DMS53 treated with DMSO at 0.1 percent for 48 hours (cell line): ENCODE data around the gene RAB11B.
A peak's percentile ranks its signal among the peaks of the same experiment; 100 is the strongest.
"Not testable (repeated sequence)": the region's sequence is repeated elsewhere in the genome, so short reads cannot be mapped to it uniquely, and the experiment has no call there.

Source experiments
- DNase-seq: peaks from one replicate; lab custom pipeline; 2025; ENCODE audit not compliant: unreplicated experiment; lab: John Stamatoyannopoulos, UW

The RAB11B gene

DNA sequence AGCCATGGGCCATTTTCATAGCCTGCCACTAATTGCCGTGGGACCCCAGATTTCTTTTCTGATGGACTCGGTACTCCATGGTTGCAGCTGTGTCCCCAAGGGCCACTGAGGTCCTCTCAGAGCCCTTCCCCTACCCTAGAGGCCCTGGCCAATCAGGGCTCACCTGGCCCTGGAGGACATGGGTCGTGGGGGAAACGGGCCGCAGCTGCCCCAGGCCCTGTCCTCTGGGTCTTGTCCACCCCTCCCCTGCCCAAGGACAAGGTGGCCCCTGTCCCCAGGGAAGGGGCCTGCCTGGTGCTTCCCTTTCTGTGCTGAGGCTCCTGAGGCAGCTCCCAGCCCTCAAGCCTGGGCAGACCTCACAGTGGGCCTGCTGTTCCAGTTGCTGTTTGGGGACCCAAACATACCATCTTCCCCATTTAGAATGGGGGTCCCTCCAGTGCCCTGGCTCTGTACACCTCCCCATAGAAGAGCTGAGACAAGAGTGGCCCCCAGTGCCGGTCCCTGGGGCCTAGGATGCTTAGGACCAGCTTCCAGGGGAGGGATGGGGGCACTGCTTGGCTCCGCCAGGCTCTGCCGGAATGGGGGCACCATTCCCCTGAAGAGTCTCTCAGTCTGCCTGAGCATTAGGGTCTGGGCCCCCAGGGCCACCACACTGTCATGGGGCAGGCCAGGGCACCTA lies 3.2 kb downstream of the RAB11B start:
- DNase-seq, result no peak

DNA sequence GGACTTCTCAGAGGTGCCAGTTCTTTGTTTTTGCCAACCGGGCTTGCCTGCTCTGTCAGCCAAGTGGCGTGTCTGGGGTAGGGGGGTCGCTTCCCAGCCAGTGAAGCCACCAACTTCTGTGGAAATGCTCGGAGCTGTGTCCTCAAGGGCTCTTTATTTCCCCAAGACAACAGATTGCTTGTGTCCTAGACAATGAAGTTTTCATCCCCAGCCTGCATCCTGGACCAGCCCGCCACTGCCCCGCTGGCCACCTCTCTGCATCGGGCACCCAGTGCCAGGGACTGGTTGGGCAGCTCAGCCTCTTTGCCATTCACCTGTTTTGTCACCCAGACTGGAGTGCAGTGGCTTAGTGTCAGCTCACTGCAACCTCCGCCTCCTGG lies 3.7 kb downstream of the RAB11B start:
- DNase-seq, result no peak

DNA sequence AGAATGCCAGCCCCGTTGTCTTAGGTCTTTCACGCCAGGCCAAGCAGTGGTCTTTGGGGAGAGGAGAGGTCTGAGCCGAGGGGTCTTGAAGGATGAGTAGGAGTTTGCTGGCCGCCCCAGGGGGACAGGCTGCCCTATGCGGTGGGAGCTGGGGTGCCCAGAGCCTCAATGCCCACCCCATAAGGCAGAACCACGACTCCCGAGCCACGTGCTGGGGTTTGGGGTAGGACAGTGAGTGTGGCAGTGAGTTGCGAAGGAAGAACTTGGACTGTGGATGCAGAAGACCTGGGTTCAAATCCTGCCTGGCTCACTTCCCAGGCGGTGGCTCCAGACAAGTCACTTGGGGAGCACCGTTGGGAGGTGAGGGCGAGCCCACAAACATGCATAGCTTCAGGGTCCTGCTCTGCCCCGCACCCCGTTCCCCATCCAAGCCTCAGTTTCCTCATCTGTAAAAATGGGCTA lies 5.5 kb downstream of the RAB11B start:
- no peak for DNase-seq

- no peak for DNase-seq
Measured at GRCh38 chr19:8396185-8396562, 6.0 kb downstream of the RAB11B start.

- DNase-seq, result no peak
Measured at GRCh38 chr19:8396563-8397203, 6.5 kb downstream of the RAB11B start.

GRCh38 chr19:8397271-8397670 lies 7.1 kb downstream of the RAB11B start:
- no peak for DNase-seq

- no peak for DNase-seq
Measured at GRCh38 chr19:8397746-8398310, 7.7 kb downstream of the RAB11B start.

DNA sequence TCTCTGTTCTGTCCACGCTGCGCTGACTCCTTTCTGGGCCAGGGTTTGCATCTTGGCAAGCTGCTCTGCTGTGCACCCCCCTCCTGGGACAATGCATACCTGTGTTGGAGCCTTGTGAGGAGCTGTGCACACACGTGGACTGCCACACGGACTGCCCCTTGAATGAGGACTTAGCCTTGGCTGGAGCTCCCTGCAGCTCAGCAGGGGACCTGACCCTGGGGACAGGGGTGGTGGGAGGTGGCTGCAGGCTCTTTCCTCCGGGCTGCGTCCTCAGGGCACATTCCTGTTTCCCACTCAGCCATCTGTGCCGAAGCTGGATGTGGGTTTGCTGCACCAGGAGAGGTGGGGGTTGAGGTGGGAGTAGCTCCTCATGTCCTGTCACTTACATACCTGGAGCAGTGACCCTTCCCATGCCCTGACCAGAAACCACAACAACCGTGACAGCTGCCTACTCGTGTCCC lies 8.2 kb downstream of the RAB11B start:
- no peak for DNase-seq

DNA sequence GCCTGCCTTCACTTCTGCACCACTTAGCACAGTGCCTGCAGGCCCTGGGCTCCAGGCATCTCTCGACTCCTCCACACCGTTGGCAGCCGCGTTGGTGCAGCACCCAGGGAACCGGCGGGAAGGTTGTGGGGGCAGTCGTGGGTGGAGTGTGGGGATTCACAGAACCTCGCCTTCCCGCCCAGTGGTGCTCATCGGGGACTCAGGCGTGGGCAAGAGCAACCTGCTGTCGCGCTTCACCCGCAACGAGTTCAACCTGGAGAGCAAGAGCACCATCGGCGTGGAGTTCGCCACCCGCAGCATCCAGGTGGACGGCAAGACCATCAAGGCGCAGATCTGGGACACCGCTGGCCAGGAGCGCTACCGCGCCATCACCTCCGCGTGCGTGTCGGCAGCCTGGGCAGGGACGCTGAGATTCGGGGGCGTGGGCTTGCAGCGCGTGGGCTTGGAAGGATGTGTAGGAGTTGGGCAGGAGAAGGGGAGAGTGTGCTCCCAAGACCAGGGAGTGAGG lies 9.6 kb downstream of the RAB11B start:
- DNase-seq, result no peak

DNA sequence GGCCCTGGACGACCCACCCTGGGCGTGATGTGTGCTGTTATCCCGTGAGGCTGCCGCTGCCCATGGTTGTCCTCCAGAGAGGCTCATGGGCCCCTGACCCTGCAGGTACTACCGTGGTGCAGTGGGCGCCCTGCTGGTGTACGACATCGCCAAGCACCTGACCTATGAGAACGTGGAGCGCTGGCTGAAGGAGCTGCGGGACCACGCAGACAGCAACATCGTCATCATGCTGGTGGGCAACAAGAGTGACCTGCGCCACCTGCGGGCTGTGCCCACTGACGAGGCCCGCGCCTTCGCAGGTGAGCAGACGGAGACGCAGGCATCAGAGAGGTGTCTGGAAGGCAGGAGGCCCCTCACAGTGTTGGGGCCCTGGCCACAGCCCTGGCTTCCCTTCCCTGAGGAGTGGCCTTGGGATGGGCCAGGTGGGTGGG lies 11.8 kb downstream of the RAB11B start:
- DNase-seq, result no peak

DNA sequence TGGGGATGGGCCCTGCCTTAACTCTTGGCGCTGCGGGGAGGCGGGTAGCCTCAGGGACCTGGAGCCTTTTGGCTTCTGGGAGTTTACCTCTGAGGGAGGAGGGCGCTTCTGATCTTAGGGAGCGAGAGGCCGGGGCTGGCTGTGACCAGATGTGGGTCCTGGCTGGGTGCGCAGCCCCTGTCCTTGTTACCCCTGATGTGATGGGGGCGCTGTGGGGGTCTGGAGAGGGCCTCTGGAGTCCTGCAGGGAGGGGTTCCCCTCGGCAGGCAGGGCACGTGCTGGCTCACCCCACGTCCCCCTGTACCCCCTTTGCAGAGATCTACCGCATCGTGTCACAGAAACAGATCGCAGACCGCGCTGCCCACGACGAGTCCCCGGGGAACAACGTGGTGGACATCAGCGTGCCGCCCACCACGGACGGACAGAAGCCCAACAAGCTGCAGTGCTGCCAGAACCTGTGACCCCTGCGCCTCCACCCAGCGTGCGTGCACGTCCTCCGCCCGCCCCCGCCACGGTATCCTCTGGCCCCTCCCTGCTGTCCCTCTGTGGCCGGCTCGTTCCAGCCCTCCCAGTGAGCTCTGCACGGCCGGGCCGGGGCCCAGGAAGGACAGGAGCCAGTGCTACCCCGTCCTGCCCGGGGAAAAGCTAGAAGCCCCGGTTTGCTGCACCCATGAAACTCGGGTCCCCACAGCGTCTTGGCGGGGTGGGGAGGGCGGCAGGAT lies 13.1 kb downstream of the RAB11B start:
- DNase-seq, result no peak

- DNase-seq, result no peak
Measured at GRCh38 chr19:8403820-8404109, 13.6 kb downstream of the RAB11B start.

DNA sequence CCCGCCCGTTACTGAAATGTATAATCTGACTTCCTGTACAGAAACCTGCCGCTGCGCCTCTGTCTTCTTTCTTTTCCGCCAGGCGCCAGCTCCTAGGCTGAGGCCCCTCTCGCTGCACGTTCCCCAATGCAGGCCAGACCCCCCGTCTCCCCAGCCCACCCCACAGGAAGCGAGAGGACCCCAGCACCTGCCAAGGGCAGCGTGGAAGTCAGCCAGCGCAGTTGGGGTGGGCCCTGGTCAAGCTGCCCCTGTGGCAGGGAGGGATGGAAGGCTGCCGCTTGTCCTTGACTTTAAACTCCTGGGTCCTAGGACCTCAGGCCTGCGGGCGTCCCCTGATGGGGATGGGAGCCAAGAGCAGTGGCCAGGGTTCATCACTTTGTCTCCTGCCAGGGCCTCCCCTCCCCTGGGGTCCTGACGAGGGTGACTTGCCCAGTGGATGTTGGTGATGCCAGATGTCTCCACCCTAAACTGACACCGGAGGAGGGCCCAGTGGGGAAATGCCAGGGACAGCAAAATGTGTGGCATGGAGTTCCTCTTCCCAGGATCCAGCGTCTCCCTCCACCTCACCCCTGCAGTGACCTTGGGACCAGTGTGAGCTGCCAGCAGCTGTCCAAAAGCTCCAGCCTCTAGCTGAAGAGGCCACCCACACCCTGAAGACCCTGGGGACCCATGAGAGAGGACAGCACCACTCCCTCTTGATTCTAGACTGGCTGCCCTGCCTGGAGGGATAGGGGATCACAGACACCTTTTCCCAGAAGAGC lies 14.4 kb downstream of the RAB11B start:
- DNase-seq, result no peak

- DNase-seq, result not testable (repeated sequence)
Measured at GRCh38 chr19:8410718-8411117, 20.6 kb downstream of the RAB11B start.

- peak; percentile 69 for DNase-seq
Measured at GRCh38 chr19:8412783-8413628, 22.8 kb downstream of the RAB11B start, which contains the start of gene MARCHF2. MARCHF2 (plus strand) TSS chr19:8413305; CDS start chr19:8421841, 8,536 bp downstream.

DNA sequence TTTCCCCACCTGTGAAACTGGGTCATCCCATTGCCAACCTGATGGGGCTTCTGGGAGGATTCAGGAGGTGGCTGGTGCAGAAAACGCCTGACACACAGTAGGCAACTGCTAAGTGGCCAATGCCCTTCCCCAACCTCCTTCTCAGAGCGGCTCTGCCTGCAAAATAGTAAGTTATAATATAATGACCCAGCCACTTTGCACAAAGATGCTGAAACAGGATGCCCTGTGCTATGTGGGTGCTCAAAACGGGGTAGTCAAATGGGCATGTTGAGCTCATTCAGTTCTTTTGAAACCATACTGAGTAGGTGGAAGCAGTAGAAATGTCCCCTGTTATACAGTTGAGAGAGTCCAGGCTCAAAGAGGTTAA lies 23.5 kb downstream of the RAB11B start:
- DNase-seq, result no peak

DNA sequence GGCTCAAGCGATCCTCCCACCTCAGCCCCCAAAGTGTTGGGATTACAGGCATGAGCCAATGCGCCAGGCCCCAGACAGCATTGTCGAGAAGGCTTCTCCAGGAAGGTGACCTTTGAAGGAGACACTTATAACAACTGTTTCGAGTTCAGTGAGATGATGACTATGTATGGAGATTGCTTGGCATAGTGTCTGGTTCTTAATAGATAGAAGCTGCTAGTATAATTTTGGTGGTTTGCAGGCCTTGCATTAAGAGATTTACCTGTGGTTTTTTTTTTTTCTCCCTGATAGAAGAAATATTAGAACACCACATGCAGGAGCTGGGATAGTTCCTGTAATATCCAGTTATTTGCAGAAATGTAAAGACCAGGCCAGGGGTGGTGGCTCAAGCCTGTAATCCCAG lies 26.6 kb downstream of the RAB11B start:
- no peak for DNase-seq

- no peak for DNase-seq
Measured at GRCh38 chr19:8421484-8422461, 31.6 kb downstream of the RAB11B start.

DNA sequence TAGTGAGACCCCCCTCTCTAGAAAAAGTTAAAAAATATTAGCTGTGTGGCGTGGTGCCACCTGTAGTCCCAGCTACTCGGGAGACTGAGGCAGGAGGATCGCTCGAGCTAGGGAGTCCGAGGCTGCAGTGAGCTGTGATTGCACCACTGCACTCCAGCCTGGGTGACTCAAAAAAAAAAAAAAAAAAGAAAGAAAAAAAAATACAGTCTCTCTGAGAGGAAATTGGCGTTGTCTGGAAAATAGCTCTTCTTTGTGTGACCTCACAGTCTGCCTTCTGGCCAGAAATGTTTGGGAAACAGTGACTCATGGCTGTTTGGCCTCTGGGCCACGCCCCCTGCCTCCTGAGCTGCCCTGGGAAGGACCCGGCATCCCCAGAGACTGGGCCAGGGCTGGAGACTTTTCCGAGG lies 33.7 kb downstream of the RAB11B start:
- peak; percentile 86 for DNase-seq
